Right atrium auricular region (tissue), 2 donors: Measurements from ENCODE around the gene NCKAP5. TPM values are rescaled to one million over a fixed set of nuclear protein-coding genes. Genes with fewer than 3 reads are reported as not detected.

ENCODE experiments used
- DNase-seq: peaks from one replicate; pipeline ENCODE4 v3.0.0-alpha.2; 2019; ENCODE audit warnings: low spot score
- H3K27ac ChIP-seq, 2 donors: fragments of 200-600 bp; sonication (generic); 1 replicate in 1 of 2; 2 replicates in 1 of 2; pipeline ENCODE4 v1.5.1; 2016 to 2019
- H3K27me3 ChIP-seq, 2 donors: fragments of 200-600 bp; sonication (generic); one replicate each; pipeline versions ENCODE4 v1.5.1 to v1.6.0; 2017 to 2019
- H3K36me3 ChIP-seq: fragments of 200-600 bp; sonication (generic); one replicate; pipeline ENCODE4 v1.5.1; 2016
- H3K4me1 ChIP-seq, 2 donors: fragments of 200-600 bp; sonication (generic); one replicate each; pipeline versions ENCODE4 v1.5.1 to v1.6.0; 2017 to 2019
- H3K4me3 ChIP-seq, 2 donors: fragments of 200-600 bp; sonication (generic); 1 replicate in 1 of 2; 2 replicates in 1 of 2; pipeline ENCODE4 v1.5.1; 2017 to 2019; ENCODE audit warnings: mild to moderate bottlenecking in 1 of 2, moderate library complexity in 1 of 2
- H3K9me3 ChIP-seq, 2 donors: fragments of 200-600 bp; sonication (generic); one replicate each; pipeline ENCODE4 v1.5.1; 2019
- CTCF ChIP-seq, 2 donors: fragments of 200-600 bp; sonication (generic); IDR thresholded peaks; one replicate each; pipeline ENCODE4 v1.5.1; 2019; ENCODE audit warnings: antibody characterized with exemption in 2 of 2
- total RNA-seq, 2 donors: library from RNA; depleted of rRNA; stranded (reverse); fragments of >200 nt; gene quantifications; one replicate each; pipeline ENCODE4 v1.1.0, GENCODE V29; 2016

The NCKAP5 gene
- total RNA-seq, 2 donors from 2014 or later: 3.6 to 5.4 TPM

GRCh38 chr2:132680544-132680943, 887.7 kb downstream of the NCKAP5 start:
- H3K27ac ChIP-seq: no peak overlapping the region
- no peak for TF ChIP-seq CTCF (IDR thresholded peaks at IDR 0.05)
- no peak for DNase-seq

GRCh38 chr2:132678483-132678882, 889.8 kb downstream of the NCKAP5 start:
- H3K27ac ChIP-seq: no peak overlapping the region
- H3K36me3 ChIP-seq: no peaks in the 10 kb centered on the region
- no peak for DNase-seq
- no peaks in the 10 kb centered on the region for H3K9me3 ChIP-seq
- no peaks in the 10 kb centered on the region for H3K27me3 ChIP-seq
- H3K4me3 ChIP-seq: no peak overlapping the region
- TF ChIP-seq CTCF (IDR thresholded peaks at IDR 0.05): no peak
- H3K4me1 ChIP-seq: no peaks in the 10 kb centered on the region

More at GRCh38 chr2:132680544-132680943, 887.7 kb downstream of the NCKAP5 start:
- Histone ChIP-seq H3K9me3 (no peaks in the 10 kb centered on the region), H3K4me1 (no peaks in the 10 kb centered on the region), H3K36me3 (no peaks in the 10 kb centered on the region), H3K27me3 (no peaks in the 10 kb centered on the region), H3K4me3 (no peak overlapping the region)

- Histone ChIP-seq H3K36me3 (no peaks in the 10 kb centered on the region), H3K27me3 (no peaks in the 10 kb centered on the region), H3K27ac (no peak overlapping the region), H3K4me3 (no peak overlapping the region), H3K4me1 (no peaks in the 10 kb centered on the region), H3K9me3 (no peaks in the 10 kb centered on the region)
- TF ChIP-seq CTCF (IDR thresholded peaks at IDR 0.05): no peak
- no peak for DNase-seq
Observed at GRCh38 chr2:132677661-132678060, 890.6 kb downstream of the NCKAP5 start.

- peak in 1 of 2 donors; percentile 20 for TF ChIP-seq CTCF (IDR thresholded peaks at IDR 0.05)
- no peaks in the 10 kb centered on the region for H3K27me3 ChIP-seq
- H3K27ac ChIP-seq: no peak overlapping the region
- H3K4me1 ChIP-seq: no peaks in the 10 kb centered on the region
- no peak for DNase-seq
- no peak overlapping the region for H3K4me3 ChIP-seq
- no peaks in the 10 kb centered on the region for H3K9me3 ChIP-seq
- no peaks in the 10 kb centered on the region for H3K36me3 ChIP-seq
Observed at GRCh38 chr2:132676999-132677398, 891.3 kb downstream of the NCKAP5 start.

- DNase-seq: no peak
Observed at GRCh38 chr2:132671151-132671835, 897.0 kb downstream of the NCKAP5 start.

More at GRCh38 chr2:132671151-132671835, 897.0 kb downstream of the NCKAP5 start:
- H3K27me3 ChIP-seq: peaks cover 0 to 23% of the 10 kb centered on the region in 2 donors
- peaks cover 0 to 31% of the 10 kb centered on the region in 2 donors for H3K4me1 ChIP-seq
- H3K4me3 ChIP-seq: peak overlapping the region in 1 of 2 donors; percentile 55
- H3K9me3 ChIP-seq: no peaks in the 10 kb centered on the region
- no peaks in the 10 kb centered on the region for H3K36me3 ChIP-seq
- no peak for TF ChIP-seq CTCF (IDR thresholded peaks at IDR 0.05)
- no peak overlapping the region for H3K27ac ChIP-seq
